ENCODE measurements around the gene ZNF474.

The ZNF474 gene

DNA sequence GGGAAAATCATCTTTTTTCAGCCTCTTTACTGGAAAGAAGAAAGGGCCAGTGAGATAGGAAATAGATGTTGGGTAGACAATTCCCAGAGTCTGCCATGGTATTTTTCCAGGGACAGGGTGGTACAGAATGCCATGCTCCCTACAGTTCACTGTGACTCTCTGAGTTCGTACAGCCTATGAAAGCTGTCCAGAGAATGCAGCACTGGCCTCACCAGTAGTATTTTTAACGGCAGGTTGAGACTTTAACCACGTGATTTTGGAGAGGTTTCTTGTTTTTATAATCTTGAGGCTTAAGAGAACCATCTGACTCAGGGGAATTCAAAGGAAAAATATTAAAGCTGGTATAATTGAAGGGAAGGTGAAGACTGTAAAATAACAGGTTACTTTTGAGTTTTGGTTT lies 10.1 kb upstream of the ZNF474 start:
- no peak for DNase-seq

DNA sequence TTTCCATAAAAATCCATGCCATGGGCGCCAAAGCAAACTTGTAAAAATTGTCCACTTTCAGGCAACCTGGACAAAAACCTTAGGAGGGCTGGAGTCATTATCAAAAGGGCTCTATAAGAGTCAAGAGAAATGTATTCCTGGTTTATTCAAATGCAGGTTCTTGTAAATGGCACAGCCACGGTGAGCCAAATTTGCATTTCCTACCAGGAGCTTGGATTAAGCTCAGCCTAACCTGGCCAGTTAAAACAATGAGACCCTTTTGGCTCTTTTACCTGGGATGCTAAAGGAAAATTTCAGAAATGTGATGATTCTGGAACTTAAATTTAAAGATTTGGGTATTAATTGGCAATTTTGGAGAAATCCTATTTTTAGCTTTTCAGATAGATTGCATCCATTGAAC lies 8.9 kb upstream of the ZNF474 start:
- no peak for DNase-seq

DNA sequence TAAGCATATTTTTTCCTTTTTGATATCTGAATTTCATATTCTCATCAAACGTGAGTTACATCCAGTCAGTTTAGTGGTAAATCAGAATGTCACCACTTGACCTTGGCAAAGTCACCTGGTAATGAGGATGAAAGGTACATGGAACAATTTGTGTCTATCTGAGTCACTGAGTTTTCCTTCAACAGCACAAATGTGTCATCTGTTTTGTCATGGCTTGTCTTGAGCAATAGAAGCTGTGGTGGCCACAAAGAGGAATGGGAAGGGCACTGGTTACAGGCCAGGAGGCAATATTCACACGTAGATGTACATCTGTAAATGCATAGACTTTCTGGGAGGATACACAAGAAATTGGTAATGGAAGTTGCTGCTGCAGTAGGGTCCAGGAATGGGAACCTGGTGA lies 8.4 kb upstream of the ZNF474 start:
- DNase-seq = no peak

DNA sequence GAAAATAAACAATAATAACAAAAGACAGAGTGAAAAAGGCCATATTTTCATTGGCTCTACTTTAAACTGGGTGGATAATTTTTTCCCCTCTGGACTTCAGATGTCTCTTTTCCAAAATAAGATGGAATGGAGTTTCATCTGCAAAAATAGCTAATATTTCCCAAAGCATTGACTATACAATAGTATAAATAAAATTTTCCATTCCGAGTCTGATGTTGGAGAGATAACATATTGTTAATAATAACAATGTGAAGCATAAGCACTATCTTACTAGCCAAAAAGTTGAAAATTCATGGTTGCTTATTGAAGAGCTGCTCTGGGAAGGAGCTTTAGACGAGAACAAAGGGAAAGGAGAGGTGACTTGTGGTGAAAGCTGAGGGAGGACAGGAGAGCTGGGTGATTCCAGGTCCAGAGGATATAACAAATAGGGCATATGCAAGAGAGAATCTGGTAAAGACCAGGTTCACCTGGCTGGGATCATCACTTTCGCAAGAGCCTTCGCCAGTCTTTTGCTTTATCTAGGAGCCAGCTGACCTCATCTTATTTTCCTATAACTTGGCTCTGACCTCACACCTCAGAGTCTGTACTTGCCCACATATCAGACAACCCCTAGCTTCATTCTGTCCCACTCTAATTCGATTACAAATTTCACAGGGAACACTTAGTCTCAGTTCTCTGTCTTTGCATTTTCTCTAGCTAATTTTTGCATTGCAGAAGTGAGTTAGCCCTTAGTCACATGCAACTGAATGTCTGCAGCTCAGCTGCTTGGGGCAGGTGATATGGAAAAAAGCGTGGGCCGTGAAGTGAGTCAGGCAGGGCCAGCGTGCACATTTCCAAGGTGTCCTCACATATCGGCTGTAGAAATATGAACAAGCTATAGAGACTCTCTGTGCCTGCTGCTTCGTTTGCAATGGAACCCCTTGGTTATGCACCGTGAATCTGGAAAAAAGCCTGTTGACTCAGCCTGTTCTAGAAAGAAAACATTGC lies 7.6 kb upstream of the ZNF474 start:
- DNase-seq = no peak

DNA sequence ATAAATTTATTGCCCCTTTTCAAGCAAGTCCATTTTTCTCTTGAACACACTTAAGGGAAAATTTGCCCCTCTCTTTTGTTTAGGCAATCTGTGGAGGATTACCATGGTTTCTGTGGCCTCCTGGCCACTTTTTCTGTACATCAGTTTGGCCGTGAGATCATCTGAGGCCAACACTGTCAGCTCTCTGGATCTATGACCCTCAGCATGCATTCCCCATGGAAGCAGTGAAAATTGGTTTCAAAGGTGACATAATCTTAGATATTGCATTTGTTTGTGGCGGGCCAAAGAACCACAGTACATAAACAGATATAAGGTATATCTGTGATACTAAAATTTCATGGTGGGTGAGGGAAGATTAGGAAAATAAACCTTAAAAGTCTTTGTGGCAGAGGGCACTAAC lies 4.6 kb upstream of the ZNF474 start:
- DNase-seq = no peak

DNA sequence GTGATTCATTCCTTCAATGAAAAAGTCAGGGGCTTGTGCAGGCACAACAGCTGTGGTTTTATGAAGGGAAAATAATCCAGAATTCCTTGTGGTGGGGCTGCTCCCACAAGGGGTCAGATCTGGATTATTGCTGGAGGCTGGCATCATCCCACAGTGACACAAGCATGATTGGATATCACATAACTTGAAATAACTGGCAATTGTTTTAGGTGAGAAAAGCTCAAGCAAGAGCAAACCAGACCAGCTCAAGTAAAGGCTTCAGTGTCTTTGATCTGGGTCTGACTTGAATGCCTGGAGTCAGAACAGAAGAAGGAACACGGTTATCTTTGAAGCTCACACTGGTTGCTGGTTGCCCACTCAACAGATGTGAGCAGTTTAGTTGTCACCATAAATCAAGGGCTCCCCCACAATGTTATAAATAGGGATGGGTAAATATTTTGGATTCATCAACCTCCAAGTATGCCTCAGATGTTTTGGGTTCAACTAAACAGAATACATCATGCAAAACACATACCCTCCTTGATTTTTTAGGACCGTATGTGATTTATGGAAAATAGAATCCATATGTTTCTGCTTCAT lies 3.1 kb upstream of the ZNF474 start:
- DNase-seq = no peak

DNA sequence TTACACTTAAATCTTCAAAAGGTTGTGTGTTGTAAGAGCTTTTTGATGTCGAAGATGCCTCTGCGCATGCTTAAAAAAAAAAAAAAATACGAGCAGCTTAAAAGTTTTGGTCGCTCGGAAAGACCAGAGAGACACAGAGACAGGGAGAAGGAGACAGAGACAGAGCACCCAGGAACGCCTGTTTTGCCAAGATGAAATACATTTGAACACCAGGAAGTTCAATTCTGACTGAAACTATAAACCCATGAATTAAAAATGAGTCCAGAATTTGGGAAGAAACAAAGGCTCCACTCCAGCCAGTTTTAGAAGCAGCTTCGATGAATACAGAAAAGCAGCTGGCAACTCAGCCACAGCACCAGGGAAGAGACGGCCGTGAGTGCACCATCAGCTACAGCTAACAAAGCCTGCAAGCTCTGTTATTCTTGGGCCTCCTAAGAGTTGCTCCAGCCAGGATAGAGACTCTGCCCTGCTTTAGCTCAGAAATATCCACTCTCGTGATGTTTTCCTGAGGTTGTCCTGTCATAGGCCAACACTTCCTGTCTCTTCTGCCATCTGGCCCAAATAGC lies 2.5 kb upstream of the ZNF474 start:
- peak; percentile 60 for DNase-seq

DNA sequence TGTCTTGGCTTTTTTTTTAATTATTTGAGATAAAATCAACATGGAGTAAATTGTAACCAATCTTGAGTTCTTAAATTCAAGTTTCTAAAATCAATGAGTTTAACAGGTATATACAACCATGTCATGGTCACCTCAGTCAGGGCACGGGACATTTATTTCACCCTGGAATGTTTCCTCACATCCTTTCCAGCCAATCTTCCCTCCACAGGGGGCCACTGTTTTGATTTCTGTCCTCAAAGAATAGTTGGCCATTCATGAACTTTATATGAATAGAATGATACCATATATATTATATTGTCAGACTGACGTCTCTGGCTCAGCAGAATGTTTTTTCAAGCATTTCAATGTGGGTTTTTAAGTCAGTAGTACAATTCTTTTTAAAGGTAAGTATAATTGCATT lies 806 bp downstream of the ZNF474 start:
- DNase-seq = no peak

DNA sequence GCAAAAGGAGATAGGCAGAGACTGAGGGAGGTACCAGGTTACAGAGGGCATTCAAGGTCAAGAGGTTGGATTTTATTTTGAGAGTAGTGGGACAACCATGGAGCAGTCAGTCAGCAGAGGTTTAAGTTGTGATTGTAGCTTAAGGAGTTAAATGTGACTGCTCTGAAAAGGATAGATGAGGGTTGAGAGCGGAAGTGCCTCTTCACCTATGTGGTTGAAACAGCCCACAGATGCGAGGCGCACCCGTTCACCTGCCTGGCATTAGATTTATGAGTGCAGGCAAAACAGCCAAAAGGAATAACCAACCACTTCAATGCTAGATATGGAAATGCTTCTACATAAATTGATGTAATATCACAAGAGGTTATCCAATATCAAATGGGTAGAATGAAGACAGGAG lies 8.4 kb downstream of the ZNF474 start:
- DNase-seq = no peak

DNA sequence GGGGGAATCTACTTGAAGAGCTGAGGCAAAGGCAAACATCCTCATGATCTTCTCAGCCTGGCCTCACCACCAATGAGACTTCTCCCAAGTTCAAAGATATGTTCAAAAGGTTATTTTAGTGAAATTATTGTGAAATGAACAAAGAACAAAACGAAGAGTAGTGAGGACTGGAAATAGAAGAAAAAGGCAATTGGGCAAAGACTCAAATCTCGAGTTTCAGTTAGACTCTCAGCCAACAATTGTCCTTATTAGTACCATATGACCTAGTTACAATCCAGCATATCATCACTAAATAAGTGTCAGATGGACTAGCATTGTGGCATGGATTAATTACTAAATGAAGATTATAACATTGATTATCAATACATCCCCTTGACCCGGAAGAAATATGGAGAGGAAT lies 9.0 kb downstream of the ZNF474 start:
- no peak for DNase-seq

DNA sequence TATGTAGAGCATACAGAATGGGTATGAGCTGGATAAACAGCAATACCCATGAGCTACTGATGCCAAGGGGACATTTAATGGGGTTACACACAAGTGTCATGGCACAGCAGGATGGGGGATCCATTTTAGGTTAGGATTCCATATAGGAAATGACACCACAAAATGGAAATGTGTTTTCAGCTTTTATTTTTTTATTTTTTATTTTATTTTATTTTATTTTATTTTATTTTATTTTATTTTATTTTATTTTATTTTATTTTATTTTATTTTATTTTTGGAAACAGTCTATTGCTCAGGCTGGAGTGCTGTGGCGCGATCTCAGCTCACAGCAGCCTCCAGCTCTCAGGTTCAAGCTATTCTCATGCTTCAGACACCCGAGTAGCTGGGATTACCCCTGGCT lies 11.6 kb downstream of the ZNF474 start:
- DNase-seq = no peak

DNA sequence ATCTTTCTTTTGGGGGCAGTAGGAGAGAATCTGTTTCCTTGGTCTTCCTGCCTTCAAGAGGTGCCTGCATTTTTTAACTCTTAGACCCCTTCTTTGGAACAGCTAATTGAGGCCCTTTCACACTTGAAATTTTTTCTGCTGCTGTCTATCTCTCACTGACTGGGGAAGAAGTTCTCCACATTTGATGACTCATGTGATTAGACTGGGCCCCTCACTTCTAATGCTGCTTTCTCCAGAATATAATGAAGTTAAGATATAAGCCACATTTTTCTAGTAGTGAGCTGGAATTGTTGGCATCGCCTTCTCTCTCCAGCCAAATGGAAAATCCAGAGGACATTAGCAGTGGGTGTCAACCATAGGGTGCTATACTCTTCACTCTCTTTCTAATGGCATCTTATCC lies 12.4 kb downstream of the ZNF474 start:
- DNase-seq = no peak

DNA sequence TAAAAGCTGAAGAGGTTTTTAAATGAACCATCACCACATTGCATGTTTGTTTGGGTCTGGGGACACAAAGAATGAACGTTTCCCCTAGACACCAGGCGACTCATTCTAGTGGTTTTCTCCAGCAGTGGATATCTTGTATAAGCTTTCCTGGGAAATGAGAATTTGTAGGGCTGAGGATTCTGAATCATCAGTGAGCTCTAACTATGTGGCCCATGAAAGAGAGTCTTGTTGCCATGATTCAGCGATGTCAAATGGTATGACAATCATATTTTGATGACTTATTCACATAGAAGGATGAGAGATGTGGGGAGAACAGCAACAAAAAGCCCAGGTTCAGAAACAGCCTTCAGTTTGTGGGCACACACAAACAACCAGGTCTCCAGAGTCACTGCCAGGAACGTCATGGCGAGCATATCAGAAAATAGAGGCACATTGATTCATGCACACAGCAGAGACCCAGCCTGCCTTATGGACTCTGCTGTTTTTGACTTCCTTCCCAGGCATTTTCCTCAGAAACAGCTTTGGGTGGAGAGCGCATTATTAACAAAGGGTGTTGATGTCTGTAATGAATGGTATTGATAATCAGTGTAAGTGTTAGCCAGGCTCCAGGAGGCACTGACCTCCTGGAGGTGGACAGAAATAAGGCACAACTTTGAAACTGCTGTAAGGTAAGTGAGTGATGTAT lies 13.3 kb downstream of the ZNF474 start:
- no peak for DNase-seq

DNA sequence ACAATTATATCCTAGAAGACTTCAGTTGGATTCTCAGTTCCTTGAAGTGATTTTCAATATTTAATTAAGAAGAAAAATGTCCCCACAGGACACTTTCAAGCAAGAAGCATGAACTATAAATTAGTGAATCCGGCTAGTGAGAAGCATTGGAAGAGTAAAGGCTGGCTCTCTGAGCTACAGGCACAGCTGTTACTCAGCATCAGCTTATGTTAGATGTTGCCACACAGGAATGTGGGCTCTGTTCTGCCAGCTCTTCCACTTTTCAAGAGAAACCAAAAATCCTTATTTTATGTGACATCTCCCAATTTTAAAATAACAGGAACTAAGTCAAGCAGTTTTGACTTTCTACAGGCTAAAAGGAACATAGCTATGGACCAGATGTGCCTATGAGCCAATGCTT lies 14.9 kb downstream of the ZNF474 start:
- no peak for DNase-seq

DNA sequence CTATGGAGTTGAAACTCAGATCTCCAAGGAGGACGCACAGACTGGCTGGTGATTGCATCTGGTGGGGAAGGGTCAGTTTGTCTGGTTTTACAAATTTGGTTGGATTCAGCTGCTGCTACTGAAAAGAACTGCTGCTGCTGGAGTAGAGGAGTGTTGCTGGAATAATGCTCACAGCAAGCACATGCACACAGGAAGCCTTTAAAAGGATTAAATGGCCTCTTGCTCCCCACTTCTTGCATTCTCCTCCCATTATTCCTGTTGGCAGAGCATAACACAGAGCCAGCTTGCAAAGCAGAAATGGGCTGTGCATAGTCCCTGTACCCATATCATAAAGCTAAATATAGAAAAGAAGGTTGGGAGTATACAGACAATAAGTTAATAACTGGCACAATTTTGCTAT lies 16.6 kb downstream of the ZNF474 start:
- DNase-seq = no peak

DNA sequence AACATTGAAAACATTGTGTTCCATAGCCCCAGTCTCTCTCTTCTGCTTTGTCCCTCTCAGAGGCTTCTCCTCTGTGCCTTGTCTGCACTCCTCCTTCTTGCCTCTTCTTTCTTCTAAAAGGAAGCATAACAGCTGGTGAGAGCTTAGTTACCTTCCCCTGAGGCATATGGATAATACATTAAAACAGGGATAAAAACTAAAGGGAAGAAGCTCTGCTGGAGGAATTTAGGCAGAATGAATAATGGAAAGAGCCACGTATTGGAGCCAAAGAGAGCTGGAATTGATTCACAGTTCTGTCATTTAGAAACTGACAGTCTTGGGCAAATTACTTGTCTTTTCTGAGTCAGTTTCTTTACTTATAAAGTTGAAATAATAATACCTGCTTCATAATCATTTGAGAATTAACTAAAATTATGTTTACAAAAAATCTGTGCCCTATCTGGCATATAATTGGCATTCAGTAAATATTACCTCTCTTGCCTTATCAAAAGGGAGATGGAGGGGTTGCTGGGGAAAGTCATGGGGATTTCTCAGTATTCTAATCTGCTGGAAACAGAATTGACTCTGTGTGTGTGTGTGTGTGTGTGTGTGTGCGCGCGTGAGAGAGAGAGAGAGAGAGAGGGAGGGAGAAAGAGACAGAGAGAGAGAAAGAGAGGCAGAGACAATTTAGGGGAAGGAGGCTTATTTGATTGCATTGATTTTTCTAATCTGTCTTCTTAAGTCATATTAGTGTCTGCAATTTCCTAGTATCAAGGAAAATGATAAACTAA lies 20.2 kb downstream of the ZNF474 start:
- DNase-seq = no peak

DNA sequence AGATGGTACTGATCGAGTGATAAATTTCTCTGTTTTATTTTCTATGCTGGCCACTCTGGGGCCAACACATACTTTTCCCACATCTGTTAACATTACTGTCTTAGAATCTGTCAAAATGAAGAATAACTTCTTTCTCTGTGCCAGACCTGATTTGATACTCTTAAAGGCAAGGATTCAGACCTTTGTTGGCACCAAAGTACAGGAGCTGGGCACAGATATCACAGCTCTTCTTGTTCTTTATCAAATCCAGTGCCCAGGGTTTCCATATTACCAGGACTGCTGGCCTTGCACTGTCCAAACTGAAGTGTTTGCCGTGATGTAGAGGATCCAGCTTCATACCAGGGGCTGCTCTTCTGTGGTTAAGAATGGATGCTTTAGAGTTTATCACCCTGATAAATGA lies 20.9 kb downstream of the ZNF474 start:
- no peak for DNase-seq

DNA sequence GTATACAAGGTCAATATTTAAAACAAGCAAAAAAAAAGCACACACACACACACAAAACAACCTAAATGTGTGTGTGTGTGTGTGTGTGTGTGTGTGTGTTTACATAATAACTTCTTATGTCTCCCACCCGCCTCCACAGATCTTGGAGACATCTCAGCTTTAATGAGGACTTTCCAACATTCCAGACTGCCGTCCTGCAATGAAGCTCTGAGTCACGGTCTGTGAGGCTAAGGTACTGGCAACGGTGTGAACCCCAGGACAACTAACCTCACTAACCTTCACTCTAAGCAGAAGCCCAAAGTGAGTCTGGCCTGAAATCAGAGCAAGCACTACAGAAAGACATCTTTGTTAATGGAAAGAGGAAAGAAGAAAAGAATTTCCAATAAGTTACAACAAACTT lies 22.3 kb downstream of the ZNF474 start:
- DNase-seq = no peak

DNA sequence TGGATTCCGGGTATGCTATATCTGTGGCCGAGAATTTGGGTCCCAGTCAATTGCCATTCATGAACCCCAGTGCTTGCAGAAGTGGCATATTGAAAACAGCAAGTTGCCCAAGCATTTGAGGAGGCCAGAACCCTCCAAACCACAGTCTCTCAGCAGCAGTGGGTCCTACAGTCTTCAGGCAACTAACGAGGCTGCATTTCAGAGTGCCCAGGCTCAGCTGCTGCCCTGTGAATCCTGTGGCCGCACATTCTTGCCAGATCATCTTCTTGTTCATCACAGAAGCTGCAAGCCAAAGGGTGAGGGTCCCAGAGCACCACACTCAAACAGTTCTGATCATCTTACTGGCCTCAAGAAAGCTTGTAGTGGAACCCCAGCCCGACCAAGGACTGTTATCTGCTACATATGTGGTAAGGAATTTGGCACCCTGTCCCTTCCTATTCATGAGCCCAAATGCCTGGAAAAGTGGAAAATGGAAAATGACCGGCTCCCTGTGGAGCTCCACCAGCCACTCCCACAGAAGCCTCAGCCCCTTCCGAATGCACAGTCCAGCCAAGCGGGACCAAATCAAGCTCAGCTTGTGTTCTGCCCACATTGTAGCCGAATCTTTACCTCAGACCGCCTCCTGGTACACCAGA lies 23.0 kb downstream of the ZNF474 start:
- no peak for DNase-seq

DNA sequence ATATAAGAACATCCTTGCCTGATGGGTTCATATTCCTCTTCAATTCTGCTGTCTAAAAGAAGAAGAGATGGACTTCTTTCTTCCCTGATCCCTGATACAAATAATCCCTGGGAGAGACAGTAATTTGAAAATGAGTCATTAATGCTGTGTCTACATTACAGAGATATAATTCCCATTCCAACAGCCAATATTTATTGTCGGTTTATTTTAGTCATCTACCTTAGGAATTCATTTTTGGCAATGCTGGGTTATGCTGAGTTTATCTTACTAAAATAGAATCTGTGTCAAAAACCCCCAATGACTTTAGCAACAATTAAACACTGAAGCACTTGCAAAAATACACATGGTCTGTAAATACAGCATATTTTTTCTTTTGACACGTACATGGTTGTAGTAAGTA lies 23.9 kb downstream of the ZNF474 start:
- DNase-seq = no peak

DNA sequence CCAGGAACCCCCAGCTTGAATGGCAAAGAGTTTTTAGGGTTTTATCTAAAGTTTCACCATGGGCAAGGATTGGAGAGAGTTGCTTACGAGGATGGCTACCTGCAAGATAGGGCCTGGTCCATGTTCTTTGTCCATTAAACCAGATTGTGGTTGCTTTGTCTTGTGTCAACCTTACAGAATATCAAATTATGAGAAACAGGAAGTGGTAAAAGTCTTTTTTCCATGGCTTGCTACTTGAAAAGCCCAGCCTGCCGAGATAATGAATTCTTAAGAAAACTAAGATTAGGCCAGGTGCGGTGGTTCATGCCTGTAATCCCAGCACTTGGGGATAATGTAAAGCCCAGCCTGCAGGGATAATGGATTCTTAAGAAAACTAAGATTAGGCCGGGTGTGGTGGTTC lies 24.4 kb downstream of the ZNF474 start:
- no peak for DNase-seq

DNA sequence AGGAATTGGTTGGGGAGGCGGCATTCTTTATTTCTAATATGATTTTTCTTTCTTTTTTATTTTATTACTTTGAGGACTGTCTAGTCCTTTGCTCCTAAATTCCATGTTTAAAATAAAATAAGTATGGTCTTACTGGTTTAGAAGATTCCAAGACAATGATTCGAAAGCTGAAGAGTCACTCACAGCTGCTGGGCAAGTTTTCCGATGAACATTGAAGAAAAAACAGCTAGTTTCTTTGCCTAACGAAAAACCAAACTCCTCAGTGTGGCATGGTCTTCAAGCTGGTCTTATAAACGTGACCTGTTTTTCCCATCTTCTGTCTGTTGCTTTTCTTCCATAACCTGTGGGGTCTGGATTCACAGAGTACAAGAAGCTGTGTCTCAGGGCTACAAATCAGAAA lies 25.1 kb downstream of the ZNF474 start:
- DNase-seq = no peak
